Mononuclear cell (primary cell): ENCODE data around the gene EYS. TPM values are rescaled to one million over a fixed set of nuclear protein-coding genes. Genes with fewer than 3 reads are reported as not detected.
"Not testable (repeated sequence)": the region's sequence is repeated elsewhere in the genome, so short reads cannot be mapped to it uniquely, and the experiment has no call there.

ENCODE experiments used
- H3K27me3 ChIP-seq: 2 replicates; pipeline ENCODE4 v1.6.0; 2011; ENCODE audit warnings: low read length, control low read depth; ENCODE audit not compliant: insufficient read depth
- H3K4me1 ChIP-seq: 2 replicates; pipeline ENCODE4 v1.5.1; 2011; ENCODE audit warnings: mild to moderate bottlenecking, low read length, control low read depth; ENCODE audit not compliant: insufficient read depth
- H3K4me3 ChIP-seq: 2 replicates; pipeline ENCODE4 v1.5.1; 2011; ENCODE audit warnings: mild to moderate bottlenecking, low read length, moderate library complexity
- H3K9me3 ChIP-seq: 2 replicates; pipeline ENCODE4 v1.5.1; 2011; ENCODE audit warnings: low read depth, mild to moderate bottlenecking, control low read depth, low read length
- total RNA-seq: library from RNA; depleted of rRNA; stranded (reverse); fragments of >200 nt; gene quantifications from one replicate; pipeline ENCODE4 v1.2.3, GENCODE V29; 2012

The EYS gene
- total RNA-seq, 1 donor: under 0.01 TPM

DNA sequence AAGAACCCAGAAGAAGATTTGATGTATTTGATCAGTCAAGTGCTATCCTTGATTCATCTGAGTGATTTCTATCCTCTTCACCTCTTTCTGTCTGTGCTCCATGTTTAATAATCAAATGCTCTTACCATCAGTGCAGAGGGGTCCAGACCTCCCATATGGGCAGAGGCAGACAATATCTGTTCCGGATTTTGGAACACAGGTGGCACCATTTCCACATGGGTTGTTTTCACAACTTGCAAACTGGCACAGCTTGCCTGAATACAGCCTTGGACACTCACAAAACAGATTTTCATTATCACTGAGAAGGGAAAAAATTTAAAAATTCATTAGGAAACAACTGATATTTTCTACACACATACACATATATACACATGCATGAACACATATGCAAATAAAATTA, 1843.0 kb downstream of the EYS start:
- Histone ChIP-seq H3K27me3 (no peaks in the 10 kb centered on the region), H3K9me3 (no peaks in the 10 kb centered on the region), H3K4me1 (peaks cover 7% of the 10 kb centered on the region), H3K4me3 (no peak overlapping the region)

DNA sequence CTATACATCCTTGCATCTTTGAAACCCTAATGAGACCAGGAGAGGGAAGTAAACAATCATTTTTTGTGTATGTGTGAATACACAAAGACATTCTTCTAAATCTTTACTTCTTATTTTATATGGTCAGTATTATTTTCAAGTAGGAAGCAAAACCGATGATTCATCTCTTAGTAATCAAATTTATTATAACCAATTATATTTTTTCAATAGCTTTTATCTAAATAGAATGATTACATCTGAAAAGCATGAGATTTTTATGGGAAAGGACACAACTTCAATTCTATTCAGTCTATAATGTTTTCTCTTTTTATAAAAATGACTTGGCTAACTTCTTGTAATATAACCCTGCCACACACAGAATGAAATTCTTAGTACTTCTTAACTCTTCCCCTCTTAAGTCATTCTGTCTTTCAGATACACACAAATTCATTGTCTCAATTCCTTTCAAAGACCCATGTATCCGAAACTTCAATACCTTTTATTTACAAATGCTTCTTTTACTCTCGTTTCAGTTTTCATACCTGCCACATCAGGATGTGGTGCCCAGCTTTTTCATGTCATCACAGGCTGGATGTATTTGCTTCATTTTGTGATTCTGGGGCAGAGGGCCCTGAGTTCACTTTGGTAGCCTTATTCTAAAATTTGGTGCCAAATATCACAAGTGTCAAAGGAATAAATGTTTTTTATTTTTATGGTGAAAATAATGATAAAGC, 1844.4 kb downstream of the EYS start:
- Histone ChIP-seq H3K27me3 (no peaks in the 10 kb centered on the region), H3K4me1 (peaks cover 7% of the 10 kb centered on the region), H3K9me3 (no peaks in the 10 kb centered on the region), H3K4me3 (no peak overlapping the region)

DNA sequence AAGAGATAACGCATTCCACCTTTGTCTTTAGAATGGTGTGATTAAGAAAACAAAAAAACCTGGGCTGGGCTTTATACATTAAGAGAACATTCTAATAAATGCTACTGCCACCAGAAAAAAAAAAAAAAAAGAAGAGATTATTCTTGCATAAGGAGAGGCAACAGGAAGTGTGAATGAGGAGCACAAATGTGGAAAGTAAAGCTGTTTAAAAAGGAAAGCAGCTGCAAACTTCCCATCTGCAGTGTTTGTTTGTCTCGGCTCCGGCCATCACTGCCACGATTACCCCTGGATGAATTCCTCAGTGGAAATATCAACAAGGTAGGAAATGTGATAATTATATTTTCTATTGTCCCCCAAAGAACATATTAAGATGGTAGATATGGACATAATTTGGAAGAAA, 1847.5 kb downstream of the EYS start:
- no peaks in the 10 kb centered on the region for H3K27me3 ChIP-seq
- no peak overlapping the region for H3K4me3 ChIP-seq
- no peaks in the 10 kb centered on the region for H3K9me3 ChIP-seq

DNA sequence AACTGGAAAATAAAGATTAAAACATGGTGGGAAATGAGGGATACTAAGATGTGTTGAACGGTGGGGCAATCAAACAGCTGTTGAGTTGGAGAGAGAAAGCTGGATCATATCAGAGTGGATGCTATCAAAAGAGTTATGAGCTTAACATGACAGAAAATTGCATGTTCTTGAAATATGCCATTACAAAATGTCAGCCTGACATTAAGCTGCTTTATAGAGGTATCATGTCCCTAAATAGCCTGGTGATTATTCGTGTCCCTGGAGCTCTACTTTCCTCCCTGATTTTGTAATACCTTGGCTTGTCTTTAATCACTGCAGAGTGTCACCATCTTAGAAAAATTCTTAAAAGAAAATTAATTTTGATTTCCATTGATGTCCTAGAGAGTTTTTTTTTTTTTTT, 1848.3 kb downstream of the EYS start:
- peaks cover 7% of the 10 kb centered on the region for H3K4me1 ChIP-seq
- H3K27me3 ChIP-seq: no peaks in the 10 kb centered on the region
- no peaks in the 10 kb centered on the region for H3K9me3 ChIP-seq
- no peak overlapping the region for H3K4me3 ChIP-seq

More for the DNA sequence above, 1847.5 kb downstream of the EYS start:
- H3K4me1 ChIP-seq: peaks cover 7% of the 10 kb centered on the region

DNA sequence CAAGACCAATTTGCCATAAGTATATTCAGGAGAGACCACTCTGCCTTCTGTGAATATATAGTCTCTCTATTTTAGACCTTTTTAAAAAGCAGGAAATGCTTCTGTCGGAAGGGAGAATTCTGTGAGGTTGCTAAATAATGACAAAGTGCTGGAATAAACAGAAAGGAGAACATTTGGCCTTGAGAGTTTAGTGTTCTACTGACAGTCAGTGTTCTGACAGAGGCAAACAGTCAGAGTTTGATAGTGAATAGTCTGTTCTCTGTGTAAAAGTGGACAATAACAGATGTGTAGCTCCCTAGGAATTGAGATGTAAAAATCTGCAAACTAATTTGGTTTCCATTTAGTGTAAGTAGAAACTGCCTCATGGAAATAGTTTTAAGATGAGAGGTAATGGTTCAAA, 1850.8 kb downstream of the EYS start:
- H3K4me3 ChIP-seq: no peak overlapping the region
- H3K27me3 ChIP-seq: no peaks in the 10 kb centered on the region
- H3K4me1 ChIP-seq: peaks cover 7% of the 10 kb centered on the region
- H3K9me3 ChIP-seq: no peaks in the 10 kb centered on the region

DNA sequence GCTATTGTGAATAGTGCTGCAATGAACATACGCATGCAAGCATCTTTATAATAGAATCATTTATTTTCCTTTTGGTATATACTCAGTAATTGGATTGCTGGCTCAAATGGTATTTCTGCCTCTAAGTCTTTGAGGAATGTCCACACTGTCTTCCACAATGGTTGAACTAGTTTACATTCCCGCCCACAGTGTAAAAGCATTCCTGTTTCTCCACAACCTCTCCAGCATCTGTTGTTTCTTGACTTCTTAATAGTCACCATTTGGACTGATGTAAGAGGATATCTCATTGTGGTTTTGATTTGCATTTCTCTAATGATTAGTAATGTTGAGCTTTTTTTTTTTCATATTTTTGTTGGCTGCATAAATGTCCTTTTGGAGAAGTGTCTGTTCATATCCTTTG, 1862.7 kb downstream of the EYS start:
- Histone ChIP-seq H3K27me3 (no peaks in the 10 kb centered on the region), H3K4me1 (no peaks in the 10 kb centered on the region), H3K9me3 (no peaks in the 10 kb centered on the region), H3K4me3 (no peak overlapping the region)

DNA sequence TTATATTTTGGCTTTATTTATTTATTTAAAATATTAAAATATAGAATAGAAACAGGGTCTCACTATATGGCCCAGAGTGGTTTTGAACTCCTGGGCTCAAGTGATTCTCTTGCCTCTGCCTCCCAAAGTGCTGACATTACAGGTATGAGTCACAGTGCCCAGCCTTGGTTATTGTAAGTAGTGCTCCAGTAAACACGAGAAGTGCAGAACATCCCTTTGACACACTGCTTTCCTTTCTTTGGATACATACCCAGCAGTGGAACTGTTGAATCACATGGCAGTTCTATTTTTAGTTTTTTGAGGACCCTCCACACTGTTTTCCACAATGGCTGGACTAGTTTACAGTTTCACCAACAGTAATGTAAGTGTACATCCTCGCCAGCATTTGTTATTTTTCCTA, 1867.5 kb downstream of the EYS start:
- Histone ChIP-seq H3K4me3 (no peak overlapping the region), H3K9me3 (no peaks in the 10 kb centered on the region), H3K4me1 (no peaks in the 10 kb centered on the region)

DNA sequence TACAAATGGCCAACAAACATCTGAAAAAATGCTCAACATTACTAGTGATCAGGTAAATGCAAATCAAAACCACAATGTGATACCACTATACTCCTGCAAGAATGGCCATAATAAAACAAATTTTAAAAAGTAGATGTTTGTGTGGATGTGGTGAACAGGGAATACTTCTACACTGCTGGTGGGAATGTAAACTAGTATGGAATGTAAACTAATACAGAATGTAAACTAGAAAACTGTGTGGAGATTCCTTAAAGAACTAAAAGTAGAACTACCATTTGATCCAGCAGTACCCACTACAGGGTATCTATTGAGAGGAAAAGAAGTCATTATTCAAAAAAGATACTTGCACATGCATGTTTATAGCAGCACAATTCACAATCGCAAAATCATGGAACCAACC, 1878.3 kb downstream of the EYS start:
- not testable (repeated sequence) for H3K4me1 ChIP-seq, H3K9me3 ChIP-seq, H3K27me3 ChIP-seq, H3K4me3 ChIP-seq

More for the DNA sequence above, 1867.5 kb downstream of the EYS start:
- no peaks in the 10 kb centered on the region for H3K27me3 ChIP-seq

DNA sequence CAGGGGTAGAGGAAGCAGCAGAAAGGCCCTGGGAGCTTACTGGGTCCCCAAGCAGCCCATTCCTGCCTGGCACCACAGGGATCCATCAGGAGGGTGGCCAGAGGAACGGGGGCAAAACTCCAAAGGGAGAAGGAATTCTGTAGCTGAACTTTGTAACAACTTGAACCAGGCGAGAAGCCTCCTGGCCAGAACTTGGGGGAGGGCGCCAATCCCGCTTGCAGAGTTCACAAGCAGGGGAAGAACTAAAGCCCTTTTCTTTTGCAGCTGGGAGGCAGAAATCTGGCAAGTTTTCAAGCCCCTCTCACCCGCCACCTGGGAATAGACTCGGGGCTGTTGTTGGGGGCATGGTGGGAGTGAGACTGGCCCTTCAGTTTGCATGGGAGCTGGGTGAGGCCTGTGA, 1882.3 kb downstream of the EYS start:
- Histone ChIP-seq H3K4me1 (peaks cover 3% of the 10 kb centered on the region), H3K9me3 (no peaks in the 10 kb centered on the region), H3K4me3 (no peak overlapping the region), H3K27me3 (no peaks in the 10 kb centered on the region)

DNA sequence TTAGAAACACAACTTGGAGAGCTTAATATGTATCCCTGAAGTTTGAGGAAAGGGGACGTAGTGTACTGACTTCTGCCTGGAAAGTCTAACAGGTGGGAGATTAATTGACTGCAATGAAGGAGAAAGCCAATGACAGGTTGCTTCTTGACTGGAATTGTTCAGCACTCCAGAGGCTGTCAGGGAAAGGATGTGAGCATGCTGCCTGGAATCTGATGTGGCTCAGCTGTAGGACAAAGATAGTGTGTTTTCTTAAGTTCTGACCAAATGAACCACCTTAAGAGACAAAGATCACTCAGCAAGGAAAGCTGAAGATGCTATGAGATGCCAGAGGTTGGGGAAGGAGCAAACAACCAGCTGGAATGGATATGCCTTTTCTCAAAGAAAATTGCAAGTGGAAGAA, 1885.6 kb downstream of the EYS start:
- no peak overlapping the region for H3K4me3 ChIP-seq
- H3K9me3 ChIP-seq: no peaks in the 10 kb centered on the region
- peaks cover 10% of the 10 kb centered on the region for H3K4me1 ChIP-seq
- H3K27me3 ChIP-seq: no peaks in the 10 kb centered on the region

DNA sequence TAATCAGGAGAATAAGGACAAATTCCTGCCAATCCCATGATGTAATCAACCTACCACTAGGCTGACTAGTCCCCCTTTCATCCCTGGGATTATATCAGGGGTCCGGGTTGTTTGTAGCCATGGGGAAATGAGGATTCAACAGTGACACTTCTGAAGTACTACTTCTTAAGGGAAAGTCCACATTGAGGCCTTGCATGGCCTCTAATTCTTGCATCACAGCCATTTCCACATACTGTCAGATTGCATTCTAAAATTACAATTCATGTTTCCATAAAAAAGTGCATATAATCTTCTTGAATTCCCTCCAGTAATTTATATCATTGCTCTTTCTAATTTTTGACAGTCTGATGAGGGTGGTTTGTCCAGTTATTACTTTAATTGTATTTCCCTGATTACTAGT, 1887.2 kb downstream of the EYS start:
- no peaks in the 10 kb centered on the region for H3K9me3 ChIP-seq
- peaks cover 12% of the 10 kb centered on the region for H3K4me1 ChIP-seq
- H3K4me3 ChIP-seq: no peak overlapping the region
- H3K27me3 ChIP-seq: no peaks in the 10 kb centered on the region

DNA sequence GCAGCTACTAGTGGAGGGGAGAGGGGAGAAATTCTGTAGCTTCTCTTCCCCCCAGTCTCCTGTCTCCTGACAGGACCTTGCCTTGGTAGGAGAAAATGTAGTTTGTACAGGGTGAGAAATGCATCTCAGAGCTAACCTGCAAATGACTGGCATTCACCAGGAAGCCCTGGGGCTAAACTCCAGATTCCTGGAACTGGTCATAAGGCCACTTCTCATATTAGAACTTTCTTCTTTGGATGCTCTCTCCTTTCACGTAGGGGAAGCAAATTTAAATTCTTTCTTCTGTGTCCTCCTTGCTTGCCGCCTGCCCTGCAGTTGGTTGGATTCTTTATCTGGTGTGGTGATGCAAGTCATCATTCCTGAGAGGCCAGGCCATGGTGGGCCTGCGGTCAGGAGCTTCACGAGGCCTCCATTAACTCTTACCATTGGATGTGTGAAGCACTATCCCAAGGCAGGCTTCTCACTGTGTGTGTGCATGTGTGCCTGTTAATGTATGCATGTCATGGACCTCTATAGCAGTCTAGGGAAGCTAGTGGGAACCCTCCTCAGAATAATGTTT, 1889.5 kb downstream of the EYS start:
- no peaks in the 10 kb centered on the region for H3K27me3 ChIP-seq
- no peaks in the 10 kb centered on the region for H3K9me3 ChIP-seq
- peaks cover 12% of the 10 kb centered on the region for H3K4me1 ChIP-seq
- no peak overlapping the region for H3K4me3 ChIP-seq

DNA sequence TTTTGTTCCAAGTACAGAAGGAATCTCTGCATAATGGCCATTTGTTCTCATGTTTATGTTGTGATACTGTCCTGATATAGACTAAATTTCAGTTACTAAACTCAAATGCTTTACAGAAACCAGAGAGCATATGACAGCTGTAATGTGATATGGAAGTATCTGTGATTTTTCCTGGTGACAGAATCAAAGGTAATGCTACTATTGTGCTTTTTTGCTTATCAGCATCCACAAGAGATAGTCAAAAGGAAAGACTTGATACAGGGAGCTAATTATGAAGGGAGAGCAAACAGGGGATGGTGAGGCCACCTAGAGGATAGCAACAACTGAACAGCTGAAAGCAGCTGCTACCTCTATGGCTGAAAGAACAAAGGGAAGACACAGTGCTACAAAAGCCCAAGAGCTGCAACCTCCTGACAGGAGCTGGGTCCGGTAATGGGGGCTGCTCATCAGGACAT, 1890.0 kb downstream of the EYS start:
- H3K27me3 ChIP-seq: no peaks in the 10 kb centered on the region
- H3K9me3 ChIP-seq: no peaks in the 10 kb centered on the region
- H3K4me1 ChIP-seq: peaks cover 12% of the 10 kb centered on the region
- H3K4me3 ChIP-seq: no peak overlapping the region

DNA sequence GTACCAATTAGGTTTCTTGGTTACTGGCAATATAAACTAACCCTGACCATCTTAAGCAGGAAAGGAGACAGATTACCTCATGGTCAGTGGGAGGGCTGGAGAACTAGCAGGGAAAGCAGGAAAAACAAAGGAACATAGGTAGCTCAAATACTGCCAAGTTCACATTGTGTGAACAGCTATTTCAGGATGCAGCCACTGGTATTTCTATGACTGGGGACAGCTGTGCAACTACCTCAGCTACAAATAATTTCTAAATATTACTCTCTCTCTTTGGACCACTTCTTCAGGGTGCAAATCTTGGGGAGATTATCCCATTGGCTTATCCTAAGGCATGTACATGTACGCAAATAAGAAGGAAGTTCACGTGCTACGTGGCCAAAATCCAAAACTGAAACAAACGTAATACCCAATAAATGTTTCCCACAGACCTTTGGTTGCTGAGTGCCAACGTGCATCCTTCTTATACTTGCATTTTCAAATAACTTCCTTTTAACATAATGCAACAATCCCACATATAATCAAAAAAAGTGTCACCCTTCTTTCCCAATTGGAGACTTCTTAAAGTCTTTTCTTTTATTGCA, 1890.5 kb downstream of the EYS start:
- peaks cover 12% of the 10 kb centered on the region for H3K4me1 ChIP-seq
- no peak overlapping the region for H3K4me3 ChIP-seq
- no peaks in the 10 kb centered on the region for H3K27me3 ChIP-seq
- no peaks in the 10 kb centered on the region for H3K9me3 ChIP-seq

DNA sequence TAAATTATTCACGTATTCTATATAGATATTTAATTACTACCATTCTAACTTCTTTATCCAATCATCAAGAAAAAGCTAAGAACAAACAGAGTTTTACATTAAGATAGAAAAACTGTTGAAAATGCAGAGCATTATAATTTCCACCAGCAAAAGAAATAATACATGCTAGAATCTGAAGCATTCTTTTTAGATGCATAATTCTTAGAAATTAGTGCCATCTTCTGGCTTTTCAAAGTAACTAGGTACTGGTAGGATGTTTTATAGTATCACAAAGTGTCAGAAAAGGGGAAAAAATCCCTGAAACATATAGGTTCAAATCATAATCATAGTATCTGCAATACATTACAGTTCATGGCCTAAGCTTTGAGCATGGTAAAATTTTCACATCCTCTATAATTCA, 1892.6 kb downstream of the EYS start:
- H3K4me3 ChIP-seq: no peak overlapping the region
- H3K9me3 ChIP-seq: no peaks in the 10 kb centered on the region
- peaks cover 6% of the 10 kb centered on the region for H3K4me1 ChIP-seq
- no peaks in the 10 kb centered on the region for H3K27me3 ChIP-seq
